Measurements from ENCODE around the gene METTL16. TPM values are rescaled to one million over a fixed set of nuclear protein-coding genes. Genes with fewer than 3 reads are reported as not detected.

METTL16 gene
- total RNA-seq, 4 donors from 2014 or later = 16.1 to 141 (median 19.8) TPM

GRCh38 chr17:2453866-2454265 is 57.8 kb downstream of the METTL16 start:
- intact Hi-C loops (cut with DNase I; ENCODE audit: low total_unique reads) (no loop called here), in situ Hi-C loops (cut with MboI; ENCODE audit: low pct_ligation_motif_present in 1 of 4, low pct_unique_long_range_greater_than_20kb in 1 of 4, low sequenced_read_pairs in 3 of 4) (no loop called here)
- TF ChIP-seq POLR2AphosphoS5 (IDR thresholded peaks at IDR 0.05) = no peak
- TF ChIP-seq, protein P1, sequence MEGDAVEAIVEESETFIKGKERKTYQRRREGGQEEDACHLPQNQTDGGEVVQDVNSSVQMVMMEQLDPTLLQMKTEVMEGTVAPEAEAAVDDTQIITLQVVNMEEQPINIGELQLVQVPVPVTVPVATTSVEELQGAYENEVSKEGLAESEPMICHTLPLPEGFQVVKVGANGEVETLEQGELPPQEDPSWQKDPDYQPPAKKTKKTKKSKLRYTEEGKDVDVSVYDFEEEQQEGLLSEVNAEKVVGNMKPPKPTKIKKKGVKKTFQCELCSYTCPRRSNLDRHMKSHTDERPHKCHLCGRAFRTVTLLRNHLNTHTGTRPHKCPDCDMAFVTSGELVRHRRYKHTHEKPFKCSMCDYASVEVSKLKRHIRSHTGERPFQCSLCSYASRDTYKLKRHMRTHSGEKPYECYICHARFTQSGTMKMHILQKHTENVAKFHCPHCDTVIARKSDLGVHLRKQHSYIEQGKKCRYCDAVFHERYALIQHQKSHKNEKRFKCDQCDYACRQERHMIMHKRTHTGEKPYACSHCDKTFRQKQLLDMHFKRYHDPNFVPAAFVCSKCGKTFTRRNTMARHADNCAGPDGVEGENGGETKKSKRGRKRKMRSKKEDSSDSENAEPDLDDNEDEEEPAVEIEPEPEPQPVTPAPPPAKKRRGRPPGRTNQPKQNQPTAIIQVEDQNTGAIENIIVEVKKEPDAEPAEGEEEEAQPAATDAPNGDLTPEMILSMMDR (IDR thresholded peaks at IDR 0.05) = no peak
- TF ChIP-seq EP300 (IDR thresholded peaks at IDR 0.05; ENCODE audit: low read depth) = no peak
- no peak for TF ChIP-seq POLR2A (IDR thresholded peaks at IDR 0.05)
- Histone ChIP-seq H3K27me3 (no peaks in the 10 kb centered on the region), H3K4me1 (no peaks in the 10 kb centered on the region), H3K4me3 (no peak overlapping the region), H3K9me3 (no peaks in the 10 kb centered on the region), H3K27ac (no peak overlapping the region), H3K36me3 (peaks cover 0 to under 1% (median 0%) of the 10 kb centered on the region in 4 donors)
- 78 to 81% methylated on average over 3 of the region's 3 CpGs for WGBS, 2 donors (ENCODE audit: low coverage in 1 of 2)
- DNase-seq = no peak

DNA sequence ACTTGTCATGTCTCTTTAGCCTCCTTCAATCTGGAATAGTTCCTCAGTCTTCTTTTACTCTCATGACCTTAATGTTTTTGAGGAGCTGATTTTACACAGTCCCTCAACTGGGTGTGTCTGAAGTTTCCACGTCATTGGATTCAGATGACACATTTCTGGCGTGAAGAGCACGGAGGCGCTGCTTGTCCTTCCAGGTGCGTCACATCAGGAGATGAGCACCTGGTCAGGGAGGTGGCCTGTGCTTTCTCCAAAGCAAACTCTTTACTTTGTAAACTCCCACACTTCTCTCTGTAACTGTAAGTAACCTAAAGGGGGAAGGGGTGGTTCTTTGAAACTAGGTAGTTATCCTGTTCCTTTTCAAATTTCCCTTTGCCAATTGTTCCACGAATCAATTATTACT is 58.4 kb downstream of the METTL16 start:
- DNase-seq = no peak
- TF ChIP-seq EP300 (IDR thresholded peaks at IDR 0.05; ENCODE audit: low read depth) = no peak
- TF ChIP-seq POLR2AphosphoS5 (IDR thresholded peaks at IDR 0.05) = no peak
- H3K4me1 ChIP-seq = no peaks in the 10 kb centered on the region
- in situ Hi-C loops (cut with MboI; ENCODE audit: low pct_ligation_motif_present in 1 of 4, low pct_unique_long_range_greater_than_20kb in 1 of 4, low sequenced_read_pairs in 3 of 4) = no loop called here
- no peak overlapping the region for H3K27ac ChIP-seq
- H3K36me3 ChIP-seq = no peaks in the 10 kb centered on the region
- intact Hi-C loops (cut with DNase I; ENCODE audit: low total_unique reads) = no loop called here
- WGBS, 2 donors (ENCODE audit: low coverage in 1 of 2) = 66 to 68% methylated on average over 4 to 6 of the region's 6 CpGs
- no peaks in the 10 kb centered on the region for H3K9me3 ChIP-seq
- no peaks in the 10 kb centered on the region for H3K27me3 ChIP-seq
- no peak overlapping the region for H3K4me3 ChIP-seq

DNA sequence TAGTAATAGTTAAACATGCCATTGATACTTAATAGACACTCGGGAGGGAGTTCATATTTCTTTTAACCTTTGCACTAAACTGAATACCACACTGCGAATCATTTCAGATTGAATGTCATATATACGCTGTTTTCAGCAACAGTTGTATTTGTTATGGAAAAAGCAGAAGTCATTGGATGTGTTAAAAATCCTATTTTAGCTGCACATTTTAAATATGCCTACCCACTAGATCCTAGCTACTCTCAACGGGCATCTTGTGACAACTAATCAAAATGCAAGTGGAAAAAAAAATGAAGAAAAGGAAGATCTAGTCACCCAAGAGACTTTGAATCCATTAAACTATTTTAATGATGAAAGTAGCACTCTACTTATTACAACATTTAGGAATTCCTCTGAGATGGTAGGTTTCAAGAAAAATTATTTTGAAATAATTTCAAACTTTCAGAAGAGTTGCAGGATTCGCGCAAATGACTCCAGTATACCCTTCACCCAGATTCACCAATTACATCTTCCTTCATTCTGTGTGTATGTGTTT is 59.4 kb downstream of the METTL16 start:
- H3K27ac ChIP-seq = no peak overlapping the region
- intact Hi-C loops (cut with DNase I; ENCODE audit: low total_unique reads) (no loop called here), in situ Hi-C loops (cut with MboI; ENCODE audit: low pct_ligation_motif_present in 1 of 4, low pct_unique_long_range_greater_than_20kb in 1 of 4, low sequenced_read_pairs in 3 of 4) (no loop called here)
- no peaks in the 10 kb centered on the region for H3K9me3 ChIP-seq
- no peak overlapping the region for H3K4me3 ChIP-seq
- WGBS, 2 donors (ENCODE audit: low coverage in 1 of 2) = 89 to 96% methylated on average over 6 of the region's 6 CpGs
- H3K27me3 ChIP-seq = no peaks in the 10 kb centered on the region
- no peak for TF ChIP-seq POLR2A (IDR thresholded peaks at IDR 0.05)
- TF ChIP-seq POLR2AphosphoS5 (IDR thresholded peaks at IDR 0.05) = no peak
- TF ChIP-seq EP300 (IDR thresholded peaks at IDR 0.05; ENCODE audit: low read depth) = no peak
- TF ChIP-seq, protein P1 (IDR thresholded peaks at IDR 0.05) = no peak
- no peak for DNase-seq
- no peaks in the 10 kb centered on the region for H3K36me3 ChIP-seq
- no peaks in the 10 kb centered on the region for H3K4me1 ChIP-seq

GRCh38 chr17:2450016-2450650 is 61.6 kb downstream of the METTL16 start:
- Histone ChIP-seq H3K9me3 (no peaks in the 10 kb centered on the region), H3K36me3 (no peaks in the 10 kb centered on the region), H3K4me1 (no peaks in the 10 kb centered on the region), H3K27ac (no peak overlapping the region), H3K27me3 (no peaks in the 10 kb centered on the region), H3K4me3 (no peak overlapping the region)
- in situ Hi-C loops (cut with MboI; ENCODE audit: low pct_ligation_motif_present in 1 of 4, low pct_unique_long_range_greater_than_20kb in 1 of 4, low sequenced_read_pairs in 3 of 4) (no loop called here), intact Hi-C loops (cut with DNase I; ENCODE audit: low total_unique reads) (no loop called here)
- no peak for DNase-seq
- 77 to 79% methylated on average over 5 of the region's 5 CpGs for WGBS, 2 donors (ENCODE audit: low coverage in 1 of 2)
- TF ChIP-seq POLR2A (IDR thresholded peaks at IDR 0.05) = no peak
- no peak for TF ChIP-seq EP300 (IDR thresholded peaks at IDR 0.05; ENCODE audit: low read depth)
- TF ChIP-seq, protein P1 (IDR thresholded peaks at IDR 0.05) = no peak
- no peak for TF ChIP-seq POLR2AphosphoS5 (IDR thresholded peaks at IDR 0.05)
